CD14-positive monocyte (primary cell): ENCODE results near the gene FFAR2. TPM values are rescaled to one million over a fixed set of nuclear protein-coding genes. Genes with fewer than 3 reads are reported as not detected.
"Not testable (repeated sequence)": the region's sequence is repeated elsewhere in the genome, so short reads cannot be mapped to it uniquely, and the experiment has no call there.

Experiments used
- DNase-seq, 3 donors: peaks; one replicate each; pipeline ENCODE4 v3.0.0-alpha.2; 2011 to 2022
- H2AFZ ChIP-seq: 2 replicates; pipeline ENCODE4 v1.6.0; 2012; ENCODE audit warnings: mild to moderate bottlenecking, low read depth, low read length, inconsistent platforms; ENCODE audit not compliant: insufficient read depth, poor library complexity, severe bottlenecking
- H3K27ac ChIP-seq, 2 donors: 1 replicate in 1 of 2; 2 replicates in 1 of 2; pipeline ENCODE4 v1.5.1; 2012 to 2013; ENCODE audit warnings: low read length in 2 of 2, control low read depth in 1 of 2, inconsistent platforms in 1 of 2, low read depth in 1 of 2, mild to moderate bottlenecking in 1 of 2
- H3K27me3 ChIP-seq, 2 donors: one replicate each; pipeline versions ENCODE4 v1.6.0 to v1.6.1; 2011 to 2013; ENCODE audit warnings: low read length in 2 of 2; ENCODE audit not compliant: control insufficient read depth in 2 of 2, insufficient read depth in 2 of 2
- H3K36me3 ChIP-seq, 2 donors: replicated peaks in 1 of 2; 1 replicate in 1 of 2; 2 replicates in 1 of 2; pipeline versions ENCODE4 v1.5.1 to v1.6.1; 2012 to 2013; ENCODE audit warnings: low read length in 2 of 2, control low read depth in 1 of 2, inconsistent platforms in 1 of 2, mild to moderate bottlenecking in 1 of 2; ENCODE audit not compliant: insufficient read depth in 2 of 2, control insufficient read depth in 1 of 2
- H3K4me1 ChIP-seq, 2 donors: 1 replicate in 1 of 2; 2 replicates in 1 of 2; pipeline versions ENCODE4 v1.5.1 to v1.6.1; 2012 to 2013; ENCODE audit warnings: low read length in 2 of 2, control low read depth in 1 of 2, inconsistent platforms in 1 of 2, mild to moderate bottlenecking in 1 of 2, moderate library complexity in 1 of 2; ENCODE audit not compliant: insufficient read depth in 2 of 2, control insufficient read depth in 1 of 2
- H3K4me2 ChIP-seq: replicated peaks from 2 replicates; pipeline ENCODE3; 2012; ENCODE audit warnings: low read length, moderate library complexity, mild to moderate bottlenecking; ENCODE audit not compliant: poor library complexity, severe bottlenecking; ENCODE audit errors: extremely low read depth
- H3K4me3 ChIP-seq, 3 experiments: fragments of 200-600 bp in 1 of 3; sonication (generic) in 1 of 3; replicated peaks in 1 of 3; 1 replicate in 2 of 3; 2 replicates in 1 of 3; pipeline ENCODE4 v1.5.1; 2011 to 2013; ENCODE audit warnings: low read length in 3 of 3, mild to moderate bottlenecking in 3 of 3, control low read depth in 2 of 3, low read depth in 2 of 3, inconsistent platforms in 1 of 3, moderate library complexity in 1 of 3
- H3K79me2 ChIP-seq: 2 replicates; pipeline ENCODE4 v1.6.0; 2012; ENCODE audit warnings: mild to moderate bottlenecking, control low read depth, inconsistent platforms, low read length, moderate library complexity; ENCODE audit not compliant: insufficient read depth
- H3K9ac ChIP-seq: 2 replicates; pipeline ENCODE4 v1.6.0; 2017; ENCODE audit warnings: low read length, mild to moderate bottlenecking; ENCODE audit not compliant: insufficient read depth, poor library complexity, severe bottlenecking
- H3K9me3 ChIP-seq, 2 donors: replicated peaks in 1 of 2; 1 replicate in 1 of 2; 2 replicates in 1 of 2; pipeline versions ENCODE4 v1.5.1 to v1.6.1; 2012 to 2013; ENCODE audit warnings: low read length in 2 of 2, control low read depth in 1 of 2; ENCODE audit not compliant: control insufficient read depth in 1 of 2, insufficient read depth in 1 of 2
- H4K20me1 ChIP-seq: 2 replicates; pipeline ENCODE4 v1.6.0; 2012; ENCODE audit warnings: mild to moderate bottlenecking, low read length, control low read depth, moderate library complexity; ENCODE audit not compliant: insufficient read depth
- H3K27ac Mint-ChIP-seq, 7 donors: one replicate each; pipeline ENCODE4 v1.8.0; 2020; ENCODE audit warnings: mild to moderate bottlenecking in 7 of 7, mixed read lengths in 7 of 7, moderate library complexity in 6 of 7, inconsistent platforms in 2 of 7
- H3K27me3 Mint-ChIP-seq, 3 donors: one replicate each; pipeline ENCODE4 v1.8.0; 2021 to 2022; ENCODE audit warnings: low read depth in 3 of 3, mild to moderate bottlenecking in 3 of 3, mixed read lengths in 3 of 3, moderate library complexity in 3 of 3, inconsistent platforms in 1 of 3
- H3K36me3 Mint-ChIP-seq, 2 donors: one replicate each; pipeline ENCODE4 v1.8.0; 2020; ENCODE audit warnings: mixed read lengths in 2 of 2, inconsistent platforms in 1 of 2, mild to moderate bottlenecking in 1 of 2
- H3K4me1 Mint-ChIP-seq: one replicate; pipeline ENCODE4 v1.8.0; 2020; ENCODE audit warnings: mild to moderate bottlenecking, mixed read lengths
- H3K4me3 Mint-ChIP-seq, 2 donors: one replicate each; pipeline ENCODE4 v1.8.0; 2020; ENCODE audit warnings: mild to moderate bottlenecking in 2 of 2, mixed read lengths in 2 of 2, moderate library complexity in 1 of 2
- H3K9me3 Mint-ChIP-seq, 7 donors: one replicate each; pipeline ENCODE4 v1.8.0; 2020 to 2022; ENCODE audit warnings: mixed read lengths in 7 of 7, mild to moderate bottlenecking in 6 of 7, moderate library complexity in 6 of 7, inconsistent platforms in 2 of 7
- WGBS: methylation state at CpG from one replicate; pipeline ENCODE4 v1.1.5; 2013; ENCODE audit warnings: missing lambda C conversion rate; ENCODE audit not compliant: insufficient coverage; 5-methylcytosine and 5-hydroxymethylcytosine counted together
- intact Hi-C, 2 donors: fragments of 100-400 bp; cut with micrococcal nuclease; formaldehyde crosslinking; loops; one replicate each; pipeline versions ENCODE4 v1.15.0 to v1.15.1; 2023
- polyA plus RNA-seq, 3 donors: library from polyadenylated mRNA; depleted of rRNA in 1 of 3; unstranded in 2 of 3; stranded (reverse) in 1 of 3; fragments of 300-500 nt in 2 of 3; fragments of >200 nt in 1 of 3; fragmentation: Illumina TruSeq in 2 of 3; gene quantifications; 1 replicate in 2 of 3; 2 replicates in 1 of 3; pipeline ENCODE4 v1.2.3, GENCODE V29; 2012 to 2021
- TF ChIP-seq, protein P1 (sequence below): fragments of 200-600 bp; IDR thresholded peaks from one replicate; pipeline ENCODE4 v1.8.0; 2022; ENCODE audit warnings: antibody characterized with exemption, mild to moderate bottlenecking

Gene FFAR2
- polyA plus RNA-seq, 3 donors, result 5.7 to 38.7 (median 10.8) TPM

GRCh38 chr19:35460608-35461007, 12.6 kb downstream of the FFAR2 start:
- no peak overlapping the region for H3K4me2 ChIP-seq
- Mint-ChIP-seq H3K36me3 (peaks cover 0 to 4% of the 10 kb centered on the region in 2 donors), H3K4me3 (peak overlapping the region in 1 of 2 donors; percentile 51), H3K27ac (peak overlapping the region; percentile 76 to 90 (median 86)), H3K4me1 (peaks cover 66% of the 10 kb centered on the region), H3K9me3 (no peaks in the 10 kb centered on the region), H3K27me3 (peaks cover 4 to 10% (median 9%) of the 10 kb centered on the region in 3 donors)
- H4K20me1 ChIP-seq, result no peaks in the 10 kb centered on the region
- H3K36me3 ChIP-seq, result no peaks in the 10 kb centered on the region
- TF ChIP-seq, protein P1, sequence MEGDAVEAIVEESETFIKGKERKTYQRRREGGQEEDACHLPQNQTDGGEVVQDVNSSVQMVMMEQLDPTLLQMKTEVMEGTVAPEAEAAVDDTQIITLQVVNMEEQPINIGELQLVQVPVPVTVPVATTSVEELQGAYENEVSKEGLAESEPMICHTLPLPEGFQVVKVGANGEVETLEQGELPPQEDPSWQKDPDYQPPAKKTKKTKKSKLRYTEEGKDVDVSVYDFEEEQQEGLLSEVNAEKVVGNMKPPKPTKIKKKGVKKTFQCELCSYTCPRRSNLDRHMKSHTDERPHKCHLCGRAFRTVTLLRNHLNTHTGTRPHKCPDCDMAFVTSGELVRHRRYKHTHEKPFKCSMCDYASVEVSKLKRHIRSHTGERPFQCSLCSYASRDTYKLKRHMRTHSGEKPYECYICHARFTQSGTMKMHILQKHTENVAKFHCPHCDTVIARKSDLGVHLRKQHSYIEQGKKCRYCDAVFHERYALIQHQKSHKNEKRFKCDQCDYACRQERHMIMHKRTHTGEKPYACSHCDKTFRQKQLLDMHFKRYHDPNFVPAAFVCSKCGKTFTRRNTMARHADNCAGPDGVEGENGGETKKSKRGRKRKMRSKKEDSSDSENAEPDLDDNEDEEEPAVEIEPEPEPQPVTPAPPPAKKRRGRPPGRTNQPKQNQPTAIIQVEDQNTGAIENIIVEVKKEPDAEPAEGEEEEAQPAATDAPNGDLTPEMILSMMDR, result no peak
- H3K4me1 ChIP-seq, result peaks cover 53 to 61% of the 10 kb centered on the region in 2 donors
- H3K9me3 ChIP-seq, result no peaks in the 10 kb centered on the region
- H3K79me2 ChIP-seq, result no peaks in the 10 kb centered on the region
- intact Hi-C loops, result loop anchor here in 1 of 2 donors (10.0 kb wide), 1 partner anchor 246 kb away; no protein-coding TSS in a partner anchor
- DNase-seq, result peak; percentile 52 to 84 (median 58)
- WGBS, result 36% methylated on average over 3 of the region's 10 CpGs
- peak overlapping the region in 1 of 2 donors; percentile 49 for H3K27ac ChIP-seq
- no peak overlapping the region for H3K9ac ChIP-seq
- no peaks in the 10 kb centered on the region for H3K27me3 ChIP-seq
- peak overlapping the region in 1 of 3 experiments; percentile 5 for H3K4me3 ChIP-seq
- H2AFZ ChIP-seq, result no peak overlapping the region

DNA sequence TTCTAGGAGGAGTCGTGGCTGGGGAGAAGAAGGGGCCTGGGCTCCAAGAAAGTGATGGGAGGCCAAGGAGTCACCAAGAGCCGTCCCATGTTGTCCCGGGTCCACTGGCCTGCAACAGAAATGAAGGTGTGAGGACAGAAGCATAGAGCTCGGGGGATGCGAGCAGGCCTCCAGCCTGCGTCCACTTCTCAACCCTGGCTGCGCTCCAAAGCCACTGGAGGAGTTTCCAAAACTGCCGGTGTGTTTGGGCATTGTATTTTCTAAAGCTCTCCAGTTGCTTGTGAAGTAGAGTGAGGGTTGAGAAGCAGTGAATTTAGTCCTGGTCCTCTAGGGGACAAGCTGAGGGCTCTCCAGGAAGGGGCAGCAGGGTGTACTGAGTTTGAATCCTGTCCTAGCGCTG, 13.0 kb downstream of the FFAR2 start:
- Histone ChIP-seq H3K36me3 (no peaks in the 10 kb centered on the region), H3K9ac (no peak overlapping the region), H3K27ac (peak overlapping the region in 1 of 2 donors; percentile 49), H4K20me1 (no peaks in the 10 kb centered on the region), H2AFZ (no peak overlapping the region), H3K4me2 (no peak overlapping the region), H3K4me1 (peaks cover 53 to 61% of the 10 kb centered on the region in 2 donors), H3K79me2 (no peaks in the 10 kb centered on the region), H3K4me3 (peak overlapping the region in 1 of 3 experiments; percentile 5), H3K27me3 (no peaks in the 10 kb centered on the region), H3K9me3 (no peaks in the 10 kb centered on the region)
- intact Hi-C loops, result loop anchor here in 1 of 2 donors (10.0 kb wide), 1 partner anchor 246 kb away; no protein-coding TSS in a partner anchor
- H3K9me3 Mint-ChIP-seq, result no peaks in the 10 kb centered on the region
- peak overlapping the region in 1 of 2 donors; percentile 51 for H3K4me3 Mint-ChIP-seq
- peak overlapping the region; percentile 76 to 90 (median 86) for H3K27ac Mint-ChIP-seq
- H3K27me3 Mint-ChIP-seq, result peaks cover 4 to 10% (median 9%) of the 10 kb centered on the region in 3 donors
- TF ChIP-seq, protein P1, result no peak
- peaks cover 62% of the 10 kb centered on the region for H3K4me1 Mint-ChIP-seq
- 81% methylated on average over 8 of the region's 9 CpGs for WGBS
- no peak for DNase-seq
- H3K36me3 Mint-ChIP-seq, result peaks cover 0 to 4% of the 10 kb centered on the region in 2 donors

DNA sequence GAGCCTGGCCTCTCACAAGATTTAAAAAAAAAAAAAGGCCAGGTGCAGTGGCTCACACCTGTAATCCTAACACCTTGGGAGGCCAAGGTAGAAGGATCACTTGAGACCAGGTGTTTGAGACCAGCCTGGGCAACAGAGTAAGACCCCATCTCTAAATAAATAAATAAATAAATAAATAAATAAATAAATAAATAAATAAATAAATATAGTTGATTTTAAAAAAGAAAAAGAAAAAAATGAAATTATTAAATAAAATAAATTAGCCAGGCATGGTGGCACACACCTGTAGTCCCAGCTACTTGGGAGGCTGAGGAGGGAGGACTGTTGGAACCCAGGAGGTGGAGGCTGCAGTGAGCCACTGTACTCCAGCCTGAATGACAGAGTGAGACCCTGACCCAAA, 13.7 kb downstream of the FFAR2 start:
- not testable (repeated sequence) for H3K4me2 ChIP-seq, H2AFZ ChIP-seq, H3K9me3 Mint-ChIP-seq, H3K79me2 ChIP-seq, H3K9ac ChIP-seq, H3K27me3 Mint-ChIP-seq, H3K9me3 ChIP-seq, H3K36me3 ChIP-seq, H3K4me3 Mint-ChIP-seq, H3K27ac ChIP-seq, DNase-seq, H3K36me3 Mint-ChIP-seq, H4K20me1 ChIP-seq, H3K4me3 ChIP-seq, H3K27me3 ChIP-seq
- H3K4me1 ChIP-seq, result peaks cover 53 to 61% of the 10 kb centered on the region in 2 donors
- Mint-ChIP-seq H3K4me1 (peaks cover 62% of the 10 kb centered on the region), H3K27ac (peak overlapping the region; percentile 84 to 96 (median 91))
- intact Hi-C loops, result loop anchor here (2.0 to 10.0 kb wide), 2 partner anchors 13 to 247 kb away; partner anchors contain the start of gene FFAR2 (in 2 of the 2)
